GM23248 (cell line): ENCODE measurements around the gene HECTD4.

Experiments used
- EZH2 ChIP-seq: fragments of 200-600 bp; sonication (generic); IDR thresholded peaks from 2 replicates; pipeline ENCODE4 v1.6.1; 2018; ENCODE audit warnings: antibody characterized with exemption, mild to moderate bottlenecking; ENCODE audit not compliant: insufficient read depth, poor library complexity, severe bottlenecking
- EZH2phosphoT487 ChIP-seq: fragments of 200-600 bp; sonication (generic); IDR thresholded peaks from 2 replicates; pipeline ENCODE4 v1.6.1; 2018; ENCODE audit warnings: antibody characterized with exemption, moderate library complexity, mild to moderate bottlenecking, low read depth; ENCODE audit not compliant: insufficient read depth

DNA sequence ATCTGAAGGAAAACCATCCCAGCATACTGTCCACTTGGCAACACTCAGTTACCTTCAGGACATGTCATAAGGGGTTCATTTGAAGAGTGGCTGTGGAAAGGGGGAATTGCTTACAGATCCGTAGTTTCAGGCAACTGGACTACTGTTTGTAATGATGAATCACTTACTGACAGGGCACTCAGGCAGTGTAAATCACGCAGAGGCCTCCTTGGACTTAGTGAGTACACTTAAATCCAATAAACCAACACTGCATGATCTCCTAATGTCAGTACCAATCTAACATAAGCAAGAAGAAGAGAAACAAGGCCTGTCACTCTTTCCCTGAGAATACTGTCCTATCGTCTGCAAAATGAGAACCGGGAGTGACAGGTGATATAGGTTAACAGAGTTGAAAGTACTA, 152.1 kb downstream of the HECTD4 start:
- no peak for TF ChIP-seq EZH2
- TF ChIP-seq EZH2phosphoT487, result no peak
